NCI-H460 (cell line): ENCODE data around the gene SLIT1. TPM values are rescaled to one million over a fixed set of nuclear protein-coding genes. Genes with fewer than 3 reads are reported as not detected.

Experiments used
- DNase-seq: peaks from one replicate; pipeline ENCODE4 v3.0.0-alpha.2; 2016; ENCODE audit warnings: low read depth; ENCODE audit errors: extremely low read depth
- total RNA-seq: library from RNA; depleted of rRNA; stranded (reverse); fragments of >200 nt; shearing (Covaris generic); gene quantifications from 2 replicates; pipeline ENCODE4 v1.2.3, GENCODE V29; 2014

SLIT1 gene
- total RNA-seq, 1 experiment from 2014 or later, result 0.27 TPM

DNA sequence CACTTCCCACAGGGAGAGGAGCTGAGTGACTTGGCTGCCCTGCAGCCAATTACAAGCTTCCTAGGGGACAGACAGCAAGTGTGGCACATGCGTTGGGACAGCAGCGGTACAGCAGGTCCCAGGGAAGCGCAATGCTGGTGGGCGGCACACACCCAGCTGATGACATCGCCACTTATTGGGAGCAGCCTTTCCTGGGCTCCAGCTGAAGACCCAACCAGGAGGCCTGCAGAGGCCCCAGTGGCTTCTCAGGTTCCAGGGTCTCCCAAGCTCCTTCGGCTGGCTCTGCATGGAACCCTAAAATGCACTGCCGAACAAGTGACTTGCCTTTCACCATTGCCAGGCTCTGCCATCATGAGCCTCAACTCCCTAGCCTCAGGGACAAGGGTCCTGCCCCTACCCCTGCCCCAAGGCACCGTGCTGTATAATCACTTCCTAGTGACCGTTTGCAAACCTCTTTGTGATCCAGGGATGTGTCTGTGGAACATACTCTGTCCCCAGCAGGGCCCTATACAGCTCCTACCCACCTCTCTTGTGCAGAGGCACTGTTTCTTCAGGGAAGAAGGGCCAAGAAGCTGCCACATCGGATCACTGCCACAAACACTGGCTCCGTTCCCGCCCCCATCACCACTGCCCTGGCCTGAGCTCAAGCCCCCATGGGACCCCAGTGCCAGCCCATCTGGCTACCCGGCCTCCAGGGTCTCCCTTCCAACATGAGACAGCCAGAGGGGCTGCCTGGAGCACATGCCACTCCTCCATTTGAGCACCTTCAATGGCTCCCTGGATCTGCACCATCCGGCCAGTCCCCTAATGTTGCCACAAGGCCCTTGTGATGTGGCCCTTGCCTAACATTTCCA lies 19.3 kb upstream of the SLIT1 start:
- no peak for DNase-seq

DNA sequence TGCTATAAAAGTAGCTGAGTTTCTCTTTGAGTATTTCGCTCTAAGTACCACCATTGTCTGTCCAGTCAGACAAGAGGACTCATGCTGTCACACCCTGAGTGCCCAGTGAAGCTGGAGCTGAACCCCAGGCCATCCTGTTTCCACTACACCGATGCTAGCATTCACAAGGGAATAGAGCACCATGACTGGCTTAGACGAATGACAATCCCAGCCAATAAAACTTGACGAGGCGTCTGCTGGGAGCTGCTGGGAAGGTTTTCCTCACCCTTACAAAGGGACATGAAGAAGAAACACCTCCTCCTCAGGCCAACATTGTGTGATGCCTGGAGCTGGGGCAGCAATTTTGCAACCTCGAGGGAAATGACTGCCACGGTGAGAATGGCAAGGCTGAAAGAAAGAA lies 17.5 kb upstream of the SLIT1 start:
- DNase-seq, result no peak

DNA sequence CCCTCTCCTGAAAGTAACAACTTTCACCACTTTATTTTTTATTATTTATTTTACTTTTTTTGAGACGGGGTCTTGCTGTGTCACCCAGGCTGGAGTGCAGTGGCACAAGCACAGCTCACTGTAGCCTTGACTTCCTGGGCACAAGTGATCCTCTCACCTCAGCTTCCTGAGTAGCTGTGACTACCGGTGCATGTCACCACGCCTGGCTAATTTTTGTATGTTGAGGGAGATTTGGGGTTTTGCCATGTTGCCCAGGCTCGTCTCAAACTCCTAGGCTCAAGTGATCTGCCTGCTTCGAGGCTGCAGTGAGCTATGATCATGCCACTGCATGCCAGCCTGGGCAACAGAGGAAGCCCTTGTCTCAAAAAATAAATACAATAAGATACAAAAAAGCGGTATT lies 14.9 kb upstream of the SLIT1 start:
- DNase-seq, result no peak

DNA sequence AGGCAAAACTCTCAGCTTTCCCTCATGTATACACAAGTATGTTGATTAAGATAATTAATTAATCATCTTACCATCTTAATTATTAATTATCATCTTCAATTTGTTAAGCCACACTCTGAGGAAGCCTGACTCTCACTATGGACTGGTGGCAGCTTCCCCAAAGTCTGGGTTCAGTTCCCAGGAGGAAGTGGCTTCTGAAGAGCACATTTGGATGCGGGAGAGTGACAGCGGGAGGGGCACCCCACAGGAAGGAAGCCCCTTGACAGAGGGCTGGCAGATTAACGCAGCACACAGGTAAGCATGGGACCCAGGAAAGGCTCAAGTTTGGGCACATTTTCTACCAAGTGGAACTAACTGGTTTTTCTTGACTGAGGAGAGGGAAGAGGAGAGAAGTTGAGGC lies 13.4 kb upstream of the SLIT1 start:
- DNase-seq, result no peak

DNA sequence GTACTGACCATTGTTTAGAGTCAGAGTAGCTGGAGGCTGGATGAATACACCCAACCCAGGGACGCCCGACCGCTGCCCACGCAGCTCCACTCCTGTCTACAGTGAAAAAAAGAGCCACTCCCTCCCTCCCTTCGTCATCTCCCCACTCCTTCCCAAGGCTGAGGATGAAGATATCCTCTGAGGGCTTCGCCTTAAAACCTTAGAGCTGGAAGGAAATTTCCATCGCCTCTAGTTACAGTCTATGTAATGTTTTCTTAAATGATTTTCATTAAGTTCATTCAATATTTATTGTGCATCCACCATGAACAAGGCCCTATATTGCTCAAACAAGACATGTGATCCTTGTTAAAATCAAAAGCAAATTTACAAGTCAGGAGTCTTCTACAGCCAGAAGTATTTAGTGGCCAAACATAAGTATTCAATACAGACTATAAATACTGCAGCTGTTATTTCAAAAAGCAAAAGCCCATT lies 11.3 kb upstream of the SLIT1 start:
- DNase-seq, result no peak

DNA sequence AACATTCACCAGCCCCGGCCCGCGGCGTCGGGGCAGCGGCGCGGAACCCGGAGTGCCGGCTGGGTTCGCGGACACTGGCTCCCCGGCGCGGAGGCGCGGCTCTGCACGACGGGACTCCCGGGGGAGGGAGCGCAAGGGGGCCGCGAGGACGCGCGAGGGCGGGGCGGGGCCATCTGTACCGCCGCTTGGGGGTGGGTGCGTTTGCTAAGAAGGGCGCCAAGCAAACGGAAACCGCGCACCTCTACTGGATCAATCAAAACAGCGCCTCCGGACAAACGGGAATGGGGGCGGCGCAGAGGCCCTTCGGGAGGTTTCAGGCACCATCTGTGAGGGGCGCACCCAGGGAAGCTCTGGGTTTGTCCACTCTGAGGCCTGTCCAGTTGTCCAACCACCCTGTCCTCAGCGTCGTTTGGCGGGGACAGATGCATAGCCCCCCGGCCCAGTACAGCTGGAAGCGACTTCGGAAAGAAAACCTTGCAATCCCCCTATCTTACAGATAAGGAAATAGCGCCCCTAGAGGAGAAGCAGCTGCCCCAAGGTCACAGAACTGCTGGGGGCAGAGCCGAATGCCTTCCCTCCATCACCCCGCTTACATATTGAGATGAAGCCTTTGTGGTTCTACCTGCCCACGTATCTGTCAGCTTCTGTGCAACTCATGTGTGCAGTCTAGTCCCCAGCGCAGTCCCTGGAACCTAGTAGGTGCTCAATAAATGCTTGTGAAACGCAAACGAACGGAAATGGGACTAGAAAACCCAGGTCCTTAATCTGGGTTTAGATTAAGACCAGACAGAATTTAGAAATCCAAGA lies 10.7 kb upstream of the SLIT1 start:
- peak; percentile 65 for DNase-seq

DNA sequence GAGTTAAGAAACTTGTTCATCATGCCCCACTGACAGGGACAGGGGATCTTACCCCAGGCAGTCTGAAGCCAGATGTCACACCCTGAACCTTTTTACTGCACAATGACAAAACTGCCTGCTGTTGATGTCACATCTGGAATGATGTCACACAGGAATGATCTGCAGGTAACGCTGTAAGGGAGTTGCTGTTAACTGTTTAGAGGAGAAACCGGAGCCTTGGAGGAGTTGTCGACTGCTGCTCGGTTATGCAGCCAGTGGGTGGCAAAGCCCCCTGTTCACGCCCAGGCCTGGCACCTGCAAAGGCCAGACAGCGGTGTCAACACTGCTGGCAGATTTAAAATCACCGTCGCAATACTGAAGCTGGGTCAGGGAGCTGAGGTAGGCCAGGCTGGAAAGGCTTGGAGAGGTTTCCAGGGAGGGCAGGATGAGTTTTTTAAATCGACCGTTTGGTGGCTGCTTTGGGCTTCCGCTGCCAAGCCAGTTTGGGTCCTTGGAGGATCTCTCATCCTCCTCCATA lies 10.0 kb upstream of the SLIT1 start:
- no peak for DNase-seq

DNA sequence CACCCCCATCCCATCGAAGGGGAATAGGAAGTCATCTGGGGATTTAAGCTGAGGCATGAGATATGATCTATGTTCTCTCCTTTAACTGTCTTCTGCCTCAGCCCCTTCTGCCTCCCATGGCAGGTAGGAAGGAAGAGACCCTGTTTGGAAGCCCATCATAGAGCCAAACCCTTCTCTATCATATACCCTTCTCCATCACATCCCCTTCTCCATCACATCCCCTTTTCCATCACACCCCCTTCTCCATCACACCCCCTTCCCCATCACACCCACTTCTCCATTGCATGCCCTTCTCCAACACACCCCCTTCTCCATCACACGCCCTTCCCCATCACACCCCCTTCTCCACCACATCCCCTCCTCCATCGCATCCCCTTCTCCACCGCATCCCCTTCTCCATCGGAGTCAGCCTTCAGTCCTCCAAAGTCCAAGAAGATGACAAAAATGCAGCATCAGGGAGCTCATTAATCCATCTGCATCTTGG lies 7.2 kb upstream of the SLIT1 start:
- no peak for DNase-seq

DNA sequence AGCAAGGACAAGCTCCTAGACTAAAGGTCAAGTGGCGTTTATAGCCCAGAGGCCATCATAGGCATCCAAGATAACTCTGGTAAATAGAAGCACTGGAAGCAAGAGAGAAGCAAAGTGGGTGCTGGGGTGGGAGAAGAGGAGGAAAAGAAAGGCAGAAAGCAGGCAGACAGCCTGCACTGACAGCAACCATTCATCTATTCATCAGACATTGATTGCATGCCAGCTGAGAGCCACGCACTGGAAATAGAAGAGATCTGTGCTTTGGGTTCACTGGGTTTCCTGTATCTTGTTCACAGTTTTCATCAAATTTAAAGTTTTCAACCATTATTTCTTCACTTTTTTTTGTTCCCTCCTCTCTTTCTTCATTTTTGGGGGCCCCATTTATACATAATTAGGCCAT lies 4.7 kb upstream of the SLIT1 start:
- DNase-seq, result no peak

DNA sequence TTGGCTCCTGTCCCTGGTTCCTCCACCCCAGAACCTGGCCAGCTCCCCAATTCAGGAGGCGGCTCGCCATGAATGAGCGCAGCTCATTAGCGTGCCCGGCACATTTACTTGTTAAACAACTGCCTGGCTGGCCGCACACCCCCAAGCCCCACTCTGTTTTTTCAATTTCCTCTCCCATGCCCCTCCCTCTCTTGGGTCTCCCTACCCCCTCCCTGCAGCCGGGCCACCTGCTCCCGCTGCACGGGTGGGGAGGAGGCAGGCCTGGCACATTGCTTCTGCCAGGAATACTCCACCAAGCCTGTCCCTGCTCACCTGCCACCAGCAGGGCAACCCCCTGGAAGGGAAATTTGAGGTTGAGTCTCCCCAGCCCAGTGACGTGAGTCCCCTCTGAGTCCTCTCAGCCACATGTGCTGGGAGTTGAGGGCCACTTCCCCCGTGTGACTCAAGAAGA lies 2.5 kb upstream of the SLIT1 start:
- no peak for DNase-seq

DNA sequence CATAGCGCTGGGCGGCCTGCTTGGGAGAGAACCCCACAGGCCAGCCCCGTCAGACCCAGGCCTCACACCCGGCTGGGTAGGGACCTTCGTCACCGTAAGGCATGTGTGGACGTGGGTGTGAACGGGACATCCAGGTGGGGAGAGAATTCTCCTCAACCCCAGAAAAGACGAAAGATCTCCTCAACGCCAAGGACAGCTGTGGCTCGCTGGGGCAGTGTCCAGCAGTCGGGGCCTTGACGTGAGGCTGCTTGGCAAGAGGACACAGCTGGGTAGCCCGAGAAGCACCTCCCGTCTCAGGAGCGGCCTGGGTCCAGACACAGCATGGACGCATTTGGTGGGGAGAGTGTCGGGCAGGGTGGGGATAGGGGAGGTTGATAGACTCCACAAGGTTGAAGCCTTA lies 1.2 kb upstream of the SLIT1 start:
- DNase-seq, result no peak

DNA sequence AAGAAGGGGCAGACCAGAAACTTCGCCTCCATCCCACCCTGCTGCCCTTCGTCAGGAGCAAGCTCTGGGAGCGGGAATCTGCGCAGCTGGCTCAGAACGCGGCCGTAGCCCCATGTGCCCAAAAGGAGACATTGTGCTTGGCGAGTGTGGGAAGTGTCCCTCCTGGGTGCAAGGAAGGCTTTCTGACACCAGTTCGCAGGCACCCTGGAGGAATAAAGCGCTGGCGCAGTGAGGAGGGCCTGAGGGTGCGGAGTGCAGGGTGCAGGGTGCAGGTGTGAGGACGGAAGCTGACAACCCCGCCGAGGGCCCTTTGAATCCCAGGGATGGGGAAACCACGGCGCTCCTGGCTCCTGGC lies 811 bp downstream of the SLIT1 start:
- DNase-seq, result no peak

DNA sequence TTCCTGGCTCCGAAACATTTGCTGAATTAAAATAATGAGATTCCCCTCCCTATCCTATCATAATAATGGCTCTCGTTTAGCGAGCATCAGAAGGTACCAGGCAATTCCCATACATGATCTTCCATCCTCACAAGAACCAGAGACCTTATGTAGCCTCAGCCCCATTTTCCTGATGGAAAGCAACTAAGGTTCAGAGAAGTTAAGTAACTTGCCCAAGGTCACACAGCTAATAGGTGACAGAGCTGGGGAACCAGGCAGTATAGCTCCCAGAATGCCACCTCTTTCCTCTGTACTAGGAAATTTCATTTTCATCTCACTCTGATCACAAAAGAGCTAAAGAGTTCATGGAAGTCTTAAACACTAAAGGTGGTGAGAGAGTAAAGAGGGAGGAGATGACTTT lies 2.4 kb downstream of the SLIT1 start:
- no peak for DNase-seq

DNA sequence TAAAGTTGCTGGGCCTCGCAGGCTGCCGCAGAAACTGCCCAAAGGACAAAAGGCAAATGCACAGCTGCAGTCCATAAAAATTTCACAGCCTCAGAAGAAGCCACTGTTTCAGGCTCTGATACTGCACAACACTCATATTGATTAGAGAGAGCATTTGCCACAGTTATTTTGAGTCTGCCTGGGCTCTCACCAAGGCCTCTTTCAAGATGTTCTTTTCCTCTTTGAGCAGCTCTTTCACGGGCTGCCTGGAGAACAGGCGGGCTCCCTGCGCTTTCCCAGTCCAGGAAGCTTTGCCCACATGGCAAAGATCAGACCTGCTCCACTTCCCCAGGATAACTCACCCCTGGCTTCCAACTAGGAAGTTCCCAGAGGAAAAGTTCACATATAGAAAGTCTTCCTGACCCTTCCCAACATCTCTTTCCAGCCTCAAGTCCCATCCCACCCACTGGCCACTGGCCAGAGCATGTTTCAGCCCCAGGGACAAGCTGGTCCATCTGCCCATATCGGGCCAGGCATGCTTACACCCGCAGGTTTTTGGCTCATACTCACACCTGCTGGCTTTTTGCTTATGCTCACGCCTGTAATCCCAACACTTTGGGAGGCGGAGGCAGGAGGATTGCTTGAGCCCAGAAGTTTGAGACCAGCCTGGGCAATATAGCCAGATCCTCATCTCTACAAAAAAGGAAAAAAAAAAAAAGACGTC lies 3.3 kb downstream of the SLIT1 start:
- DNase-seq, result no peak

DNA sequence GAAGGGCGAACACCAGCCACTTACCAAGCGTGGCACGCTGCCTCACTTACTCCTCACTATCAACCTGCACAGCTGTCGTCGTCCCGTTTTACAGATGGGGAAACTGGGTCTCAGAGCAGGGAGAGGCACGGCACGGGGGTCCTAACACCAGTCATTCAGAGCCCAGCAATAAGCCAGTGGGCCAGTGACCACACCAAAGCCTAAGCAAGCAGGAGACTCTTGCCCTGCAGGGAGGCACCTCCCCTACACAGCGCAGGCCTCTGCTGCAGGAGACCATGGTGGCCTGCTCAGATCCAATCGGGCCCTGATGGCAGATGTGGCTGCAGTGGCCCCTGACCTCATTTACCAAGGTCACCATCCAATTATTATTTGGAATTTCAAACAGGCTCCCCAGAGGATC lies 4.8 kb downstream of the SLIT1 start:
- no peak for DNase-seq

DNA sequence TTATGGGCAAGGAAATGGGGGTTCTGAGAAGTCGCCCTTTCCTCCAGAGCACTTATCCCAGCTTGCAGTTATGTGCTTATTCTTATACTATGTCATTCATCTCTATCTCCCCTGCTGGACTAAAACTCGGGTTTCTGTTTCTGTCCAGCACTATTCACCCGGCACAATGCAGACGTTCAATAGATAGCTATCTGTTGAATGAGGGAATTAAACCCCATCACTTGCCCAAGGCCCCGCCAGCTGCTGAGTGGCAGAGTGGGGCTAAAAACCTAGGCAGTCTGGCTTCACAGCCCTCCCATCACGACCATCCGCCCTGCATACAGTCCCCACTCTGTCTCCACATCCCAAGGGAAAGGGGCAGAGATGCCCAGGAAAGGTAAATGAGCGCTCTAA lies 5.4 kb downstream of the SLIT1 start:
- no peak for DNase-seq

DNA sequence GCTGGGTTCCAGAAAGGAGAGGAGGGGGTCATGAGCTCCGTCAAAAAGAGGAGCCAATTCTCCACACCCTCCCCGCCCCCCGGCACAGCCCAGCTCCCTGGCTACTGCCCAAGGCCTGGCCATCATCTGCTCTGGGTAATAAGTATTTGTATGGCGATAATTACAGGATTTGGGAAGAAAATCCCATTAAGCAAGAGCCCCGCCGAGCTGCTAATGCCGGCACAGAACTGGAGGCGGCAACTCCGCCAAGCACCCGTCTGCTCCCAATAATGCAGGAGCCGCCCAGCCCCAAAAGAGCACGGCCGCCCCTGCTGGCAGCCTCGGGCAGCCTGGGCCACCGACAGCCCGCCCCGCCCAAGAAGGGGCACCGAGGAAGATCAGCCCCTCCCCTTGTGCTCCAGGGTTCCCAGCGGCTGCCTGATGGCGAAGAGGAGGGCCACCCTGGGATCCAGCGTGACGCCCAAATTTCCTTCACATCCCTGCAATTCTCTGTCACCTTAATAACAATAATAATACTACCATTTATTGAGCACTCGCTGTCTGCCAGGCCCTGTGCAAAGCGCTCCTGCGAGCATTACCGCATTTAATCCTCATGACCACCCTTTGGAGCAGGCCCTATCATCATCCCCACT lies 5.9 kb downstream of the SLIT1 start:
- peak; percentile 11 for DNase-seq

DNA sequence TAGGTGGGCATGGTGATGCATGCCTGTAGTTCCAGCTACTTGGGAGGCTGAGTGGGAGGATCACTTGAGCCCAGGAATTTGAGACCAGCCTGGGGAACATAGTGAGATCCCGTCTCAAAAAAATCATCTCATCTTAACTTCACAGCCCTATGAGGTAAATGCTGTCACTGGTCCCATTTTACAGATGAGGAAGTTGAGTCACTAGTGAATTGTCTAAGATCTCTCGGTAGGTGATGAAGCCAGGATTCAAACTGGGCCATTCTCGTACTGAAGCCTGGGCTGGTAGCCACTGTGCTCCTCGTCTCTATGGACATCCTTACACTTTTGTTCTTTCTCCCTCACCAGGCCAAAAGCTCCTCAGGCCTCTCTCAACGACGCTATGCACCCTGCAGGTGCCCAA lies 6.4 kb downstream of the SLIT1 start:
- DNase-seq, result no peak

DNA sequence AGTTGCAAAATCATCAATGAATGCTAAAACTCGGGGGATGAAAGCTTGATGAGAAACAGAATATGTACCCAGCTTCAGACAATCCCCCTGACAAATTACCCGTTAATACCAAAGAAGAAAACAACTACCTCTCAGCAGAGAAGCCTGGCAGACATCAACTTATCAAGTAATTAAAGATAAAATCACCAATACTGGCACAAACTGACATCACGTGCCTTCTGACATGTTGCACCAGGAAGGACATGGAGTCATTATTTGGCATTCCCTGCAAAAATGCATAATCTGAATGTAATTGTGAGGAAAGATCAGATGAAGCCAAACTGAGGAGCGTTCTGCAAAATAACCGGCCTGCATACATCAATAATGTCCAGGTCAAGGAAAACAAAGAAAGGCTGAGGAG lies 7.7 kb downstream of the SLIT1 start:
- DNase-seq, result no peak

DNA sequence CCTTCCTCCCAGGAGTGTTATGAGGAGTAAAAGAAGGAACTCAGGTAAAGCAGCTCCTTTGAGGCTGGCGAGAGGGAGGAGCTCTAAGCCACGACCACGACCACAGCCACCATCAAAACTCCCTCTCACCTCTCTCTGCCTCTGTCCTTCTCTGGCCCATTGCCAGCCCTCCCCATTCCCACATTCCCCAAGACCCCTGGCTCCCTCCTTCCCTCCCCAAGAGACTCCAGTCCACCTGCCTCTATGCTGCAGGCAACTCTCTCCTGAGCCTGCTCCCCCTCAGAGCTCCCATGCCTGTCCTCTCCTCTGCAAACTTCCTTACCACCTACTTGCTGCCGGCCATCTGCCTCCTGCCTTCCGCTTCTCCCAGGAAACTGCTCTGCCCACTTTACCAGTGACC lies 9.5 kb downstream of the SLIT1 start:
- no peak for DNase-seq

DNA sequence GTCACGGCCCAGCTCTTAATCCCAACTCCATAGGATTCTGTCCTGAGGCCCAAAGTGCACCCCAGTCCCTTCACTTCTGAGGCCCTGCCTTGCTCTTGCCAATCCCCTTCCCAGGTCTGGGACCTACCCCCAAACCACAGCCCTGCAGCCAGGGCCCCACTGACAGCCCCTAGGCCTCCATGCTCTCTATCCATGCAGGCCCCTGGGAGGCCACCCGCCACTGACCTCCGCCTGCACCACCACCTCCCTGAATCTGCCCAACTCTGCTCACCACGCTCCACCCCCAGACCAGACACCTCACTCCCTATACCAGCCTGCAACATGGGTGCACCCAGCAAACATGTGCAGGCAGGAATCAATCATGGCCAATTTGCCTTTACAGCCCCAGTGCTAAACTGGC lies 10.2 kb downstream of the SLIT1 start:
- no peak for DNase-seq
